Measurements from ENCODE around the gene TP73.

DNA sequence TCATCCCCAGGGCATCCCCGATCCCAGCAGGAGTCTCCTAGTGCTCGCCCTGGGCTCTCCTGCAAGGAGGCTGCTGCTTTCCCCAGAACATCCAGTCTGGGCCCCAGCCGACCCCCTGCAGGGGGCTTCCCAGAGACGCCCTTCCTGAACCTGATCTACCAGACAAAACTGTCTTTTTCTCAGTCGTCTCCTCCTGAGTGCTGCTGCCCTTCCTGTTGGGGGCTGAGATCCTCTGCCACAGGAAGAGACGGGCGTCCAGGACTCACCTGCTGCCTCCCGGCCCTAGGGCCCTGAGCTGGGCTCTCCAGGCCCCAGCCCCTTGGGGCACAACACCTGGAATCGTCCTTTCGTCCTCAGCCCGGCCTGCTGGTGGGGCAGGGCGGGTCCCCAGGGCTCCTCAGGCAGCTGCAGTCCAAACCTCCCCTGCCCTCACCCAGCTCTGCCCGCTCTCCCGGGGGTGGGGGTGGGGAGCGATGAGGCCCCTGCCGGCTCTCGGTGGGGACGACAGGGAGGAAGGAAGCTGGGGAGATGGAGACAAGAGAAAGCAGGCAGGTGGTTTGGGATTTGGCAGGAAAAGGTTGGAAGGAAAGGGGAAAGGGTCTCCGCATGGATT lies 36.9 kb downstream of the TP73 start:
- TF ChIP-seq ZNF274 (IDR thresholded peaks at IDR 0.05; ENCODE audit: low read depth, low read length) (no peak), YY1 (IDR thresholded peaks at IDR 0.05; ENCODE audit: insufficient read depth, insufficient read length) (no peak)
